GM21528 (cell line): ENCODE results near the gene ATP2B1.

ENCODE experiments used
- ATAC-seq: cut with Tn5 transposase; IDR thresholded peaks from one replicate; pipeline ENCODE4 v1.9.1; 2021; ENCODE audit warnings: mild to moderate bottlenecking, moderate library complexity; ENCODE audit not compliant: unreplicated experiment, low FRiP score

The ATP2B1 gene

DNA sequence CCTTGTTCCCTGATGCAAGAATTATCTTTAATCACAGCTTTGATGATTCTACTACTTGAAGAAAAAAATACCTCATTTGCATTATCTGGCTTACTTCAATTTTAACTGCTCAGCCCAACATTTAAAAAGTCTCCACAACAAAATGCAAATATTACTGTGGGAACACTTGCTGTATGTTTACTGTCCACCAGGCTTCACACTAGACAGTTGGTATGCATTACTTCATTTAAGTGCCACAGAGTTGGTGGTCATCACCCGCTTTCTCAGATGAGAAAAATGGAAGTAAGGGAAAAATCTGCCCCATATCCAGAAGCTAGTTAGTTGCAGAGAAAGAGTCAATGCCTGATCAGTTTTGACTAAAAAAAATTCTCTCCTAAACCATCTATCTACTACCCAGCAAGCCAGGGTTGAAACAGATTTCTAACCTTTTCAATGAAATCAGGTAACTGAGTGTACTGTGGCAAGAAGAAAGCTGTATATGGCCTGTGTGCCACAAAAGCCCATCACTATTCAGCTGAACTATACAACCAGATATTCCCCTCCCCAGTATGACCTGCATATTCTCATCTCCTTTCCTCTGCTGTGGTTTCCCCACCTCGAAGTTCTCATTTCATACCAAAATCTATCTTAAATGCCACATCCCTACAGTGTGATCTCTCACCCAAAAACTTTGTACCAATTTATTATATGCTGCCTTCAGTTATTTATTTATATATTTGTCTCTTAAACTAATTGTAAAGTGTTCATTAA lies 90.3 kb downstream of the ATP2B1 start:
- no peak for ATAC-seq

DNA sequence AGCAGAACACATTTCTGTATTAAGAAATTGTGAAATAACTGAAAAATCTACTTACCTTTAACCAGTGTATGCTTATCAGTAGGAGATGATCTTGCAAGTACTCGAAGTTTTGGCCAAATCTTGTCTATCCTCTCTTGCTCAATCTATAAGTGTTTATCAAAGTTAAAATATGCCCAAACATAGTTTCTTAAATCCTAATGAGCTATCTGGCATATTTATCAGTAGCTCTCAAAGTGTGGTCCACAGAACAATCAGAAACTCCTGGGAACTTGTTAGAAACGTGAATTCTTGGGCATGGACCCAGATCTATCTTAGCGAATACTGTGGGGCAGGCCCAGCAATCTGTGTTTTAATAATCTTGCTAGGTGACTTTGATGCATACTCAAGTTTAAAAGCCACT lies 98.3 kb downstream of the ATP2B1 start:
- no peak for ATAC-seq

GRCh38 chr12:89603678-89604077 lies 105.0 kb downstream of the ATP2B1 start:
- ATAC-seq = no peak

GRCh38 chr12:89597770-89598169 lies 110.9 kb downstream of the ATP2B1 start:
- ATAC-seq = peak; percentile 59

DNA sequence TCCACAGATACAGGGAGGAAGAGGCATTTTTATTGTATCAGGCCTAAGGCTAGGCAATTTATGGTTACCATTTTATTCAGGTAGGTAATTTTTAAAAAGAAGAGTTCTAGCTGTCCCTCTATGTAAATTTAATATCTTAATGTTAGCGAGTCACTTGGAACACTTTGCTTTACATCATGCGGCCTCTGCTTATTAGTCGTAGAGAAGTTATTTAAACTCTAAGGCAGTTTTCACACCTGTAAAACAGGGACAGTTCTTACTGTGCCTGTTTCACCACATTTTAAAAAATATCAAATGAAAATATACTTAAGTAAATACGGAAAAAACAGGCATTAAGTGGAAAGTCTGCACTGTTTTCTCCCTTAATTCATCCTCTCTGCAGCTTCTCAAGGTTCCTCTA lies 111.4 kb downstream of the ATP2B1 start:
- ATAC-seq = no peak

DNA sequence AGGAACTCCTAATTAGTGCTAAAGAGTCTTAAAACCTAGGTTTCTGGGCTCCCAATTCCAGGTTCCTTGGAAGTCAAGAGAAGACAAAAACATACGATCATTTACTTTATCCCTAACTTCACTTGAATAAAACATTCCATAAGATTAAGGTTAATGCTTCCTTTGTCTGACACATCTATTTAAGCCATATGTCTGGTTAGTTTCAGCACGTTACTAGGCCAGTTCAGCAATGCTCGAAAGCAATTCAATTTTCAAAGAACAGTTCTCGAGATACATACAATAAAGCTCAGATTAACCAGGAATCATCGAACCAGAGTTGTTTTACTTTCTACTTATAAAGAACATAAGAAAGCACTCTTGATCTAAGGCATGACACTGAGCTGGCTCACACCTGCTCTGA lies 114.8 kb downstream of the ATP2B1 start:
- ATAC-seq = no peak

DNA sequence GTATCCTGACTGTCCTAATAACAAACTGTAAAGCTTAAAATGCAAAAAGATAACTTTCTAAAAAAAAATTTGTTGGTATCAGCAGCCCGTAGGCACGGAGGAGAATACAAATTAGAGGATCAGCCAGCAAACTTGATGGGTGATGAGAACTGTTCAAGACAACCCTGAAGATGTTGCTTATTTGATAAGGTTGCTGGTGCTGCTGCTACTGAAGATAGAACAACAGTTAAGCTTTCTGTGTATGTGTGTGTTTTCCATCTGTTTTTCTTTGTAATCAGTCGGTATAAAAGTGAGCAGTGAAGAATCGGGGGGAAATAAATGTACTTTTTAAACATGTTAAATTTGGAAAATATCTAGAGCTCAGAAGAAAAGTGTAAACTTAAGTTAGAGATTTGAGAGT lies 115.4 kb downstream of the ATP2B1 start:
- ATAC-seq = no peak

- no peak for ATAC-seq
Observed at GRCh38 chr12:89589753-89590152, 118.9 kb downstream of the ATP2B1 start.

DNA sequence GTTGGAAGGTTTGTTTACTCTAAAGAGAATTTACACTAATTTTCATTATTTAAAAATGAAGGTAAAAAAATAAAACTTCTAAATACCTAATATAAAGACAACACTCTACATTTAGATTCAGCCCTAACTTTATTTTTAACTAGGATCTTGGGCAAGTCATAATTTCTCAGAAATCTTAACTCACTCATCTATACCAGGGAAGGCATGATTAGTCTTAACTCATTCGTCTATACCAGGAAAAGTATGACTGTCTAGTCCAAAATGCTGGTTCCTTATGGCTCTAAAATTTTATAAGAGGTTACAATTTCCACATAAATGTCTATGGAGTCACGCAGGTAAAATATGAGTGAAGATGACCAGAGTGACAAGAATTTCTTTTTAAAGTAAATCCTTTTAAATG lies 130.1 kb downstream of the ATP2B1 start:
- no peak for ATAC-seq

DNA sequence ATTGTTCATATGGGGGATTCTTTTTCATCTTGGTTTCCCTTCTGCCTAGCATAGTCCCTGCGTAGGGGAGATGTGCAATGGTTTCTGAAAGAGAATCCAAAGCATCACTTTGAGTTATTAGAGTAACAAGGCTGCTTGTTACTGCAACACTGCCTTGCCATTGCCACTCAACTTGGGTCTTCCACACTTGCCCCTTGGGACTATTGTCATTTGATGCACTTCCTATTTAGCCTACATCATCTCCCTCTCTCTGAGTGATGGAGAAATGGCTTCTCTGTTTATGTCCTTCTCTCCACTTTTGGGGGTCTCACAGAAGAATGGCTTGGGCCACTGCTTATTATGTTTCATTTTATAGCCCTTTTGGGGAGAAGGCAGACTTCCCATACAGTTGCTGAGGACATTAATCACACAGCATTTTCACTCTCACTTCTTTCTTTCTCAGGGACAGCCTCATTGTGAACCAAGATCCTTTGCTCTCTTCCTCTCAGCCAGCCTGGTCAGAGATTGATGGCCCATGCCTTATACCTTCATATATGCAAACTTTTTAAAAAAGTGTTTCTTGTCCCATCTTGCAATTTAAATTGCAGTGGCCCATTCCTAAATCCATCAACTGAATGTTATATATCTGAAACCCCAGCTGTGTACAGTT lies 131.9 kb downstream of the ATP2B1 start:
- ATAC-seq = no peak

- no peak for ATAC-seq
Observed at GRCh38 chr12:89575374-89575773, 133.3 kb downstream of the ATP2B1 start.

DNA sequence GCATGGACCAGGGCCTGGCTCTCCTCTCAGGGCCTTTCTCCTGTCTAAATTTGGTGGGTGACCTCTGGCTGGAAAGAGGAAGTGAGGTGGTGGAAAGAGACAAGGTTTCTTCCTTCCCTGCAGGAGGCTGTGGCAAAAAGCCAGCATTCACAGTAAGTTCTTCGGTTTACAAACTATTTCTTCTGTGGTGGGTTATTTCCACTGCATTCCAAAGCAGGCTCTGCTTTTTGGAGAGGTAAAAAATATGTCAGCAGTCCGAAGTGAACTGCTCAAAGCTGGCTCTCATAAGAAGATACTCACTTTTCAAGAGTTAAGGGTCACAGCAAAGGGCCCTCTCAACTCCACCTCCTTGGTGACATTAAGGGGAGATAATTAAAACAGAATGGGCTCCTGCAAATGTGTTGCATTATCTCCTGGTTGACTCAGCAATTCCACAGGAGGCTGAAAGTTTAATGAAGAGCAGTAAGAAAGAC lies 133.9 kb downstream of the ATP2B1 start:
- no peak for ATAC-seq

- ATAC-seq = no peak
Observed at GRCh38 chr12:89573051-89573810, 135.4 kb downstream of the ATP2B1 start.

GRCh38 chr12:89571491-89572195 lies 137.0 kb downstream of the ATP2B1 start:
- no peak for ATAC-seq

- ATAC-seq = no peak
Observed at GRCh38 chr12:89568484-89568883, 140.2 kb downstream of the ATP2B1 start.

GRCh38 chr12:89567691-89568239 lies 140.9 kb downstream of the ATP2B1 start:
- no peak for ATAC-seq

- no peak for ATAC-seq
Observed at GRCh38 chr12:89566615-89567014, 142.0 kb downstream of the ATP2B1 start.

- ATAC-seq = no peak
Observed at GRCh38 chr12:89565002-89565401, 143.6 kb downstream of the ATP2B1 start.

DNA sequence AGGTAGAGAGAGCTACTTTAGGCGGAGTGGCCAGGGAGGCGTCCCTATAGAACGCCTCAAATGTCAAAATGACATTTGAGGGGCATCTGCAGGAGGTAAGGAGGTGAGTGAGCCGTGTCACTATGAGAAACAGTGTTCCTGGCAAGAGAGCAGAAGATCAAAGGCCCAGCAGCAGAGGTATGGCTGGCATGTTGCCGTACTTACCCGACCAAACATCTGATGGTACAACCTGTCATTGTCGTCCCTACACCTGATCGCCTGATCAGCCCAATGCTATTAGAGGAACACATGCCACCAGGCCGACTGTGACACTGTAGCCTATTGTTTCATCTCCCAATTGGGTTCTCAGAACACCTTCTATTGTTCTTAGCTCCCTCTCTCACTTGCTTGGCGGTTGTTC lies 148.9 kb downstream of the ATP2B1 start:
- ATAC-seq = no peak

- ATAC-seq = no peak
Observed at GRCh38 chr12:89556976-89557375, 151.7 kb downstream of the ATP2B1 start.
